Measurements from ENCODE around the gene GRK5.

The GRK5 gene

DNA sequence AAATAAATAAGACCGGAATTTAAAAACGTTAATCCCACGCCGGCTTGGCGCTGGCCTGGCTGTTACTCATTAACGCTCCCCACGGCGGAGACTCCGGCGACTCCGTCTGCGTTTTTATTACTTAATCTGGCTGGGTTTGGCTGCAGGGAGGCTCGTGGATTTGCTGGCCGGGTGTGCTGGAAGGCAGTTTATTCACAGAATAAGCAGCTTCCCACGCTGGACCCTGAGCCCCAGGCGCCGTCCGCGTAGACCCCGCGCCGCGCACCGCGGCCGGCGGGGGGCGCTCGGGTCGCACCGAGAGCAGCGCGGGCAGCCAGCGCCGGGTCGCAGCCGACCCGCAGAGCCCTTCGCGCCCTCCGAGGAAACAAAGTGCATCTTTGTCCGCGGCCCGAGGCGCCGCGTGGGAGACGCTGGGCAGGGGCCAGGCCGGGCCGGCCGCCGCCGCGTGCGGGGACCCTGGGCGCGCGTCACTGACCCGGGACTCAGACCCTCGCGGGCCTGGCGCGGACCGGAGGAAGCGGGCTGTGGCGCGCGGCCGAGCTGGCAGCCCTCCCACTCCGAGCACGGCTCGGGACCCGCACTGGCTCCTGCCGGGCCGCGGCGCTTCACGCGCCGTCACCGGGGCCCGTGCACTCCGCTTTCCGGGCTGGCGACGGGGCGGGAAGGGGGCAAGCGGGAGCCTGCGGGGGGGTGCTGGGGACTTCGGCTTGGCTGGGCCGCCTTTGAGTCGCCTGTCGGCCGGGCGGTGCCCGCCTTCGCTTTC, 587 bp upstream of the GRK5 start:
- Histone ChIP-seq H3K36me3 (no peaks in the 10 kb centered on the region), H3K27me3 (no peaks in the 10 kb centered on the region), H3K4me3 (peak overlapping the region; percentile 87 to 97), H3K4me1 (peaks cover 0 to 33% (median 19%) of the 10 kb centered on the region in 4 donors), H3K27ac (peak overlapping the region; percentile 87 to 90), H3K9me3 (no peaks in the 10 kb centered on the region)
- TF ChIP-seq, protein P1, sequence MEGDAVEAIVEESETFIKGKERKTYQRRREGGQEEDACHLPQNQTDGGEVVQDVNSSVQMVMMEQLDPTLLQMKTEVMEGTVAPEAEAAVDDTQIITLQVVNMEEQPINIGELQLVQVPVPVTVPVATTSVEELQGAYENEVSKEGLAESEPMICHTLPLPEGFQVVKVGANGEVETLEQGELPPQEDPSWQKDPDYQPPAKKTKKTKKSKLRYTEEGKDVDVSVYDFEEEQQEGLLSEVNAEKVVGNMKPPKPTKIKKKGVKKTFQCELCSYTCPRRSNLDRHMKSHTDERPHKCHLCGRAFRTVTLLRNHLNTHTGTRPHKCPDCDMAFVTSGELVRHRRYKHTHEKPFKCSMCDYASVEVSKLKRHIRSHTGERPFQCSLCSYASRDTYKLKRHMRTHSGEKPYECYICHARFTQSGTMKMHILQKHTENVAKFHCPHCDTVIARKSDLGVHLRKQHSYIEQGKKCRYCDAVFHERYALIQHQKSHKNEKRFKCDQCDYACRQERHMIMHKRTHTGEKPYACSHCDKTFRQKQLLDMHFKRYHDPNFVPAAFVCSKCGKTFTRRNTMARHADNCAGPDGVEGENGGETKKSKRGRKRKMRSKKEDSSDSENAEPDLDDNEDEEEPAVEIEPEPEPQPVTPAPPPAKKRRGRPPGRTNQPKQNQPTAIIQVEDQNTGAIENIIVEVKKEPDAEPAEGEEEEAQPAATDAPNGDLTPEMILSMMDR (IDR thresholded peaks at IDR 0.05): peak; percentile 70 to 95
- DNase-seq: peak; percentile 70 to 86
- intact Hi-C loops (cut with DNase I; ENCODE audit: low total_unique reads): loop anchor here (5.0 to 10.0 kb wide), 3 partner anchors 111 to 208 kb away; no protein-coding TSS in a partner anchor

DNA sequence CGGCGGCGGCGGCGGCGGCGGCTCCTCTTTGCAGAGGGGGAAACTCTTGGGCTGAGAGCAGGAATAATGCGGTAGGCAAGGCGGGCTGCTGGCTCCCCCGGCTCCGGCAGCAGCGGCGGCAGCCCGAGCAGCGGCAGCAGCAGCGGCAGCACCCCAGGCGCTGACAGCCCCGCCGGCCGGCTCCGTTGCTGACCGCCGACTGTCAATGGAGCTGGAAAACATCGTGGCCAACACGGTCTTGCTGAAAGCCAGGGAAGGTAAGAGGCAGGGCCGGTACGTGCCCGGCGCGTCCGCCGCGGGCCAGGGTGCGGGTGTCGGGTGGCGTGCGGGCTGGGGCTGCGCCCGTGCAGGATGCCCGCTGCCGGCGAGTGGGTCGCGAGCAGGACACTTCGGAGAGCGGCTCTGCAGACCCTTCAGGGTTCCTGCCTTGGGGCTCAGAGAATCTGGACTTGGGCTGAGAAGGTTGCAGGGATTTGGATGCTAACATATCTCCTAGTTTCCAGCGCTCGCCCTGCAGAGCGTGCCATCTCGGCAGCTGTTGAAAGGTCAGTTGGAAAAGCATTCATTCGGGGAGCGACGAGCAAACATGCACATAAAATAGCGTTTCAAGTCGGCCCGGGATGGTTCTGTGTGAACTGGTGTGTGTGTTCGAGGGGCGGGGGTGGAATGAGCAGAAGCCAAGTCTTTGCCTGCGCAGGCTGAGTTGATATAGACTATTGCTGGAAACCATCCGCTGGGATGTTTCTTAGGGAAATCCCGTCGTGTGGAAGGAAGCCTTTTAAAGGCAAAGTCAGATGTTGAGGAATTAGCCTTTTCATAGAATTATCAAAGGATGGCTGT, 562 bp downstream of the GRK5 start:
- DNase-seq: peak; percentile 62 to 77
- TF ChIP-seq, protein P1 (IDR thresholded peaks at IDR 0.05): no peak
- peaks cover 0 to 44% (median 30%) of the 10 kb centered on the region in 4 donors for H3K4me1 ChIP-seq
- intact Hi-C loops (cut with DNase I; ENCODE audit: low total_unique reads): loop anchor here (5.0 to 10.0 kb wide), 3 partner anchors 109 to 207 kb away; no protein-coding TSS in a partner anchor
- H3K9me3 ChIP-seq: no peaks in the 10 kb centered on the region
- no peaks in the 10 kb centered on the region for H3K27me3 ChIP-seq
- H3K27ac ChIP-seq: peak overlapping the region; percentile 87 to 90
- peak overlapping the region; percentile 87 to 97 for H3K4me3 ChIP-seq
- no peaks in the 10 kb centered on the region for H3K36me3 ChIP-seq

DNA sequence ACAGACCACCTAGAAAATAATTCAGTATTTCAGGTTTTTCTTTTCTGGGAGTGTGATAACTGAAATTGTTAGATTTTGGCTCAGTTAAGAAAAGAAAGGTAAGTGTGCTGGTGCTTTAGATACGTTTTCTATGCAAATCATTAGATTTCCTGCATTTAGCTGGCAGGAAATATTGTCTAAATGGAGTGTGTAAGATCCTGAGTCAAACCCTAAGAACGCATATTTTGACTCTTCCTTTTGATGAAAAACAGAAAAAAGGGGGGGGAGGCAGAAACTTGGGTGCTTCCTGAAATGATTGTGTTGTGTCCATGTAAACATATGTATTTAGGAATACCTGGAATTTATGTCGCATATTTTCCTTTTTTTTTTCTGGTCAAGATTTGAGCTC, 1.2 kb downstream of the GRK5 start:
- peak overlapping the region; percentile 87 to 90 for H3K27ac ChIP-seq
- H3K27me3 ChIP-seq: no peaks in the 10 kb centered on the region
- no peak for DNase-seq
- no peaks in the 10 kb centered on the region for H3K36me3 ChIP-seq
- peaks cover 0 to 50% (median 35%) of the 10 kb centered on the region in 4 donors for H3K4me1 ChIP-seq
- H3K4me3 ChIP-seq: peak overlapping the region; percentile 87 to 97
- intact Hi-C loops (cut with DNase I; ENCODE audit: low total_unique reads): loop anchor here (5.0 to 10.0 kb wide), 3 partner anchors 109 to 206 kb away; no protein-coding TSS in a partner anchor
- TF ChIP-seq, protein P1 (IDR thresholded peaks at IDR 0.05): no peak
- H3K9me3 ChIP-seq: no peaks in the 10 kb centered on the region

DNA sequence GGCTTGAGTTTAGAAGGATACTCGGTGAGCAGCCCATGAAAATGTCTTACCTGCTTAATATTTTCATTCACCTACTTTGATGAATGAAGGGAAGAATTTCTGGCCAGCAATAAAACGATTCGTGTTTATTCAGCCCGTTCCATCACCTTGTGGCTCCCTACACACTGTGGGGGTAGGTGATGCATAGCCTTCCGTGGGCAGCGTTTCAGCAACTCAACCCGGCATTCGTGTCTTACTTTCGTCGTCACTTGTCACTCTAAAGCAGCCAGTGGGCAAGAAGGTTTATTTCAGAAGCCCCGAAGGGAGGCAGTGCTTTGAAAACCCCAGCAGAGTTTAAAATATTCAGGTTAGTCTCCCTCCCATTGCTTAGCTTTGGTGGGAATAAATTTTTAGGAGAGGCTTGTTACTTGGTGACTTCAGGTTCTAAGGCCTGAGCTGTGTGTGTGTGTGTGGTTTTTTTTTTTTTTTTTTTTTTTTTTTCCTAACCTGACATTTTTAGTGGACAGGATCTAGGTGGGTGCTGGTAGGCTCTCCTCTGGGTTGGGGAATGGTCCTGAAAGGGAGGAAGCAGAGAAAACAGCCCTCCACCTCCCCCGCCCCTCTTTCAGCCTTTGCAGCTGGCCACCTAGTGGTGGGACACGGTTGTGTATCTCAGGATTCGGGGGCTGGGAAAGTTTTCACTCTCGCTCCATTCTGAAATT, 1.8 kb downstream of the GRK5 start:
- TF ChIP-seq, protein P1 (IDR thresholded peaks at IDR 0.05): peak; percentile 83 to 90
- Histone ChIP-seq H3K4me1 (peaks cover 0 to 57% (median 39%) of the 10 kb centered on the region in 4 donors), H3K4me3 (peak overlapping the region; percentile 87 to 97), H3K9me3 (no peaks in the 10 kb centered on the region), H3K27ac (peak overlapping the region; percentile 87 to 90), H3K36me3 (no peaks in the 10 kb centered on the region), H3K27me3 (no peaks in the 10 kb centered on the region)
- intact Hi-C loops (cut with DNase I; ENCODE audit: low total_unique reads): loop anchor here (5.0 to 10.0 kb wide), 3 partner anchors 108 to 206 kb away; no protein-coding TSS in a partner anchor
- peak; percentile 77 to 83 for DNase-seq

Data from tibial artery (tissue), 4 donors.